GM12891 (cell line): ENCODE results near the gene TMEM273.

Experiments used
- DNase-seq: peaks from one replicate; pipeline ENCODE4 v3.0.0; 2011; ENCODE audit warnings: low spot score; ENCODE audit not compliant: insufficient read length
- FAIRE-seq: peaks from 2 replicates; lab custom pipeline; 2011; peaks lifted over from hg19 to GRCh38; lab: Jason Lieb, UNC
- PAX5 ChIP-seq: IDR thresholded peaks from 2 replicates; pipeline ENCODE4 v1.6.1; 2011; ENCODE audit warnings: low read length, moderate library complexity, mild to moderate bottlenecking; ENCODE audit not compliant: insufficient read depth, severe bottlenecking
- POLR2A ChIP-seq: IDR thresholded peaks from 2 replicates; pipeline ENCODE4 v1.6.1; 2011; ENCODE audit warnings: low read depth, low read length, control low read depth
- POLR2AphosphoS5 ChIP-seq: IDR thresholded peaks from 2 replicates; pipeline ENCODE4 v1.6.1; 2011; ENCODE audit warnings: low read depth, low read length, control low read depth
- POU2F2 ChIP-seq: IDR thresholded peaks from 2 replicates; pipeline ENCODE4 v1.6.1; 2011; ENCODE audit warnings: low read depth, mild to moderate bottlenecking, control low read depth, low read length, moderate library complexity
- SPI1 ChIP-seq: IDR thresholded peaks from 2 replicates; pipeline ENCODE4 v1.6.1; 2011; ENCODE audit warnings: low read depth, low read length, control low read depth
- TAF1 ChIP-seq: IDR thresholded peaks from 2 replicates; pipeline ENCODE4 v1.6.1; 2011; ENCODE audit warnings: low read depth, low read length, control low read depth

TMEM273 gene

GRCh38 chr10:49123981-49124950 lies 63.9 kb downstream of the TMEM273 start:
- DNase-seq (no peak), FAIRE-seq (no peak)
- TF ChIP-seq PAX5 (no peak), TAF1 (no peak), POU2F2 (no peak), POLR2A (no peak), POLR2AphosphoS5 (no peak), SPI1 (no peak)

DNA sequence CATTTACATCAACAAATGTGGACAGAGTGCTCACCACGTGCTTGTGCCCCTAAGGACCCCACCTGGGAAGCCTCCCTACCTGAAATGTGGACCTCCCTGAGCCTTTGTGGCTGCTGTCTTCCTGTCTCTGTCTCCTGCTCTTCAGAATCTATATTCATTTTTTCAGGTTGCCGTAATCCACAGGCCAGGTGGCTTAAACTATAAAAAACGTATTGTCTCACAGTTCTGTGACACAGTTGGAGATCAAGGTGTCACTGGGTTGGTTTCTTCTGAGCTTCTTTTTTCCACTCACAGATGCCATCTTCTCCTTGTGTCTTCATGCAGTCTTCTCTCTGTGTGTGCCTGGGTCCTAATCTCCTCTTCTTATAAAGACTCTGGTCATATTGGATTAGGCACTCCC lies 67.3 kb downstream of the TMEM273 start:
- no peak for DNase-seq
- FAIRE-seq = no peak

GRCh38 chr10:49119746-49120145 lies 68.4 kb downstream of the TMEM273 start:
- no peak for FAIRE-seq
- TF ChIP-seq SPI1 = no peak
- TF ChIP-seq TAF1 = no peak
- TF ChIP-seq PAX5 = no peak
- no peak for TF ChIP-seq POLR2A
- no peak for TF ChIP-seq POU2F2
- TF ChIP-seq POLR2AphosphoS5 = no peak
- DNase-seq = no peak

More for the DNA sequence above, 67.3 kb downstream of the TMEM273 start:
- no peak for TF ChIP-seq POU2F2
- TF ChIP-seq POLR2A = no peak
- TF ChIP-seq PAX5 = no peak
- no peak for TF ChIP-seq TAF1
- no peak for TF ChIP-seq POLR2AphosphoS5
- TF ChIP-seq SPI1 = no peak

DNA sequence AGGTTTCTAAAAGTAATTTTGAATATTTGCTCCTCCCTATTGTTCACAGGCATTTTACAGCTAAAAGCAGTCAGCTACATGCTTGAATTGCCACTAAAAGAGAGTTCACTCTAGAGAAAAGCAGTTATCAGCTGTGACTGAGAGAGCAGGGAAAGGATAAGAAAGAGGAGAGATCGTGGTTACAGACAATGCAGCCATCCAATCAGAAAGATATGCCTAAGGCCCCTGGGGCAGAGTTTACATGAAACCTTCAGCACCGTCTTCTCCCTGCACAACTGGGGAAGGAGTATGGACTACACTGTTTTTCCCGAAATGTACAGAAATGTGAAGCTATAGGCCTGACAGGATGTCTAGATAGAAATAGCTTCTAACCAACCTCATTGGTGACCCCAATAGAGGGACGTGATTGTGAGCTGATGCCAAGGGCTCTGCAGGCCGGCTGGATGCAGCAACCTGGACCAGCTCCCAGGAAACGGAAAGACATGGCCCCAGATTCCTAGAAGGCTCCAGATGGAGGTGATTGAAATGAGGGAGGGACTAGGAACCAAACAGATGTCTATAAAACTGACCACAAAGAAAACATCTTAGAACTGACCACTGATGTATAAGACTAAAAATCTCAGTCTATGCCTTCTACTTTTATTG lies 69.6 kb downstream of the TMEM273 start:
- TF ChIP-seq POLR2A (no peak), PAX5 (no peak), SPI1 (no peak), POU2F2 (no peak), TAF1 (no peak), POLR2AphosphoS5 (no peak)
- DNase-seq (no peak), FAIRE-seq (no peak)

DNA sequence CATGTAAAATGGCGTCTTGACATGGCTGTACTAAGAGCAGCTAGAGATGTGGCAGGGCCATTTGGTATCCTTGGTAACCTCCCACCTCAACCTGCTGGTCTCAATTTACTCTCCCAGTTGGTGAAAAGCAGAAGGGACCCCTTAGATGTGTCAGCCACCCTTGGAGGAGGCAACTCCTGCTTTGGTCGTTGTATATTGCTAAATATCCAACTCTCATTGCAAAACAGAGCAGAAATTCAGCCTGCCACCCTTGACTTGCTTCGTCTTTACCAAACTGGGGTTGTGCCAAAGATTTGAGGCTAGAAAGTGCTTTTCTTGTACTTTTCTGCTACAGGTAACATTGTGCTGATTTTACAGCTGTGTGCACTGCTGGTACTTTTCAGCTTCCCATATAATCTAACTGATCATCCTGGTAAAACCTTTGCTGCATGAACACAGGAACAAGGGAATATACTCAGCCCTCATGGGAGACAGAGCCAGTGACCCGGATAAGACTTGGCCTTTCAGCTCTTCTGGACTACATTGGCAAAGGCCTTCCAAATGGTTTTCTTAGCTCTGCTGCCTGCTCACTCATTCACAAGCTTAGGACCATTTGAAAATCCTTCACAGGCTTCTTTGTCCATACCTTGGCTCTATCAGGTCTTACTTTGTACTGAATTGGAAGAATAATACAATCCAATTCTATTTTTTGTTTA lies 70.7 kb downstream of the TMEM273 start:
- TF ChIP-seq POU2F2 (no peak), PAX5 (no peak), POLR2AphosphoS5 (no peak), POLR2A (no peak), TAF1 (no peak)
- FAIRE-seq = no peak
- no peak for DNase-seq

- TF ChIP-seq SPI1 (no peak), POLR2AphosphoS5 (no peak), POU2F2 (no peak), PAX5 (no peak), TAF1 (no peak), POLR2A (no peak)
- no peak for DNase-seq
- no peak for FAIRE-seq
Measured at GRCh38 chr10:49116509-49117375, 71.4 kb downstream of the TMEM273 start.

DNA sequence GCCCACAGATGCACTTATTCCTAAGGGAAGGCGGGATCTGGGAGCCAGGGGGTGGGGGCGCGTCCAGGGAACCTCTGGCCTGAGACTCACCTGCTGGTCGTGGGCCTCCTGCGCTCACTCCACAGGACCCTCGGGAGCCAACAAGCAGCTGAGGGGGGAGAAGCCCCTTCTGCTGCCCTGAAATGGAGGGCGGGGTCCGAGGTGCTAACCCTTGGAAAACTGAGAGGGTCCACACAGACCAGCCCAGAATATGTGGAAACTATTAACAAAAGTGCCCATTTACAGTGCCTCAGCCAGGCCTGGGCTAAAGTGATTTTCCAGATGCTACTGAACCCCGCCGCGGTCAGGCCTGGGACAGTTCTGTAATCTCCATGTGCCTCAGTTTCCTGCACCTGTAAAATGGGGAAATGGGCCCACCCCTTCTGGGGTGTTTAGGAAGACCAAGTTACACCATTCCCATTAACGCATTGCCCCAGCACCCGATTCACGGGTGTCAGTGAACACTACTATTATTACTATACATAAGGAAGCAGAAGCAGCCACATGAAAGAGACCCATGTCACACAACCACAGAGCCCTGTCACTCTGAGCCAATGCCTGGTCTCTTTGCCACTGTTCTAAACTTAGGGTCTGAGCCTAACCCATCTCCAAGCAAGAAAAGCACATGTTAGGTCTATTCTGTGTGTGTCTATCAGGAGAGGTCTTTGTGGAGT lies 72.2 kb downstream of the TMEM273 start:
- no peak for FAIRE-seq
- no peak for TF ChIP-seq POU2F2
- TF ChIP-seq POLR2AphosphoS5 = no peak
- TF ChIP-seq SPI1 = no peak
- TF ChIP-seq TAF1 = no peak
- no peak for TF ChIP-seq POLR2A
- TF ChIP-seq PAX5 = no peak
- no peak for DNase-seq
